GM11168 (cell line): ENCODE results near the gene FKBP3.
"Not testable (repeated sequence)": the region's sequence is repeated elsewhere in the genome, so short reads cannot be mapped to it uniquely, and the experiment has no call there.

ENCODE experiments used
- in situ Hi-C: fragments of 300-500 bp; cut with MboI; formaldehyde crosslinking; loops from one replicate; pipeline ENCODE4 v1.12.0; 2022; ENCODE audit warnings: low sequenced_read_pairs; ENCODE audit not compliant: unreplicated experiment

FKBP3 gene

DNA sequence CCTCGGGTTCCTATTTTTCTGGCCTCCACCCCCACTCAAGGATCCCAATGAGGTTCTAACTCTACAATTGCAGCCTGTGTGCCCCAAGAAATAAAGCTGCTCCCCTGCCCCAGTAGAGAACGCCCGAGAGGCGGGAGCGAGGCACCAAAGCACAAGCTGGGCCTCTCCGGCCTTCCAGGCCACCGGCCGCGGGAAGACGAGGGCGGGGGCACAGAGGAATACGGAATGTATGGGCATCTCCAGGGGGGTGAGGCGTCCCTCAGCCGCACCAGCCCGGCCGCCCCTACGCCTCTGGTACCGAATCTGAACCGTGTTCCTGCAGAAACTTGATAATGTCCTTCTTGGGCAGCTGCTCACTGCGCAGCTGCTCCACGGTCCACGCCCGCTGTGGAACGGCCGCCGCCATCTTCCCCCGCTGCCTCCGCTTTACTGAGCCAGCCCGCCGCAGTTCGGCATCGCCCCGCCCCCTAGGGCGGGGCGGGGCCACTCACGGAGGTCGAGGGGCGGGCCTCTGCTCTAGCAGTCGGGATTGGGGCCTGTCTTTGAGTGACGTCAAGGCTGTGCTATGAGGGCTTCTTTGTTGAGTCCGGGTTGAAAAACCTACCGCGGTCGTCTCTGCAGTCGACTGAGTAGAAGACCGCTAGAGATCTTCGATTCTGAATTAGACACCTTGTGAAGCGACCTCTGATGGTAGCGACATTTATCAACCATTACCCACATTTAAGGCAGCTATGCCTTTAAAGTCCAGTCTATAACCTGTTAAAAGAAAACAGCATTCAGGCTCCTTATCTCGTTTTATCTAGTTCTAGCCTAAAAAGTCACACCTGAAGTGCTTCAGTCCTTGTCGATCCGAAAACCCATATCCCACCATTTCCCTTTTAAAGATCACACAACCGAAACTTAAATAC is at the start of gene FKBP3:
Gene FKBP3 (minus strand): TSS at position 431 of the 908 bp plus-strand sequence. CDS start 25 bp downstream, at position 406.
- in situ Hi-C loops = no loop called here

DNA sequence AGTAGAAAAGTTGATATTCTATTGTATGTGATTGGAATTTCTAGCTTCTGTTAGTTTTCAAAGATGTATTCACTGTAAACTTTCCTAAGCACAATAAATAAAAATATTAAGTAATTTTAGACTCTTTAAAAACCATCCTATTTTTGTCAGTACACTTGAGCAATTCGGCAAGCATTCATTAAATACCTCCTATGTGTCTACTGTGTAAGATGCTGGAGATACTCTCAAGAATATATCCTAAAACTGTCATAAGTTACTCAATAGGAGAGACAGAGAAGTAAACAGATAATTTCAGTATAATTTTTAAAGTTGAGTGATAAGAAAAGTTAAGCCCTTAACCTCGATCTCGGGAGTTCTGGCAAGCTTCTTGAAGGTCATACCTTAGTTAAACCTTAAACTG is 47.5 kb upstream of the FKBP3 start:
- in situ Hi-C loops = no loop called here

DNA sequence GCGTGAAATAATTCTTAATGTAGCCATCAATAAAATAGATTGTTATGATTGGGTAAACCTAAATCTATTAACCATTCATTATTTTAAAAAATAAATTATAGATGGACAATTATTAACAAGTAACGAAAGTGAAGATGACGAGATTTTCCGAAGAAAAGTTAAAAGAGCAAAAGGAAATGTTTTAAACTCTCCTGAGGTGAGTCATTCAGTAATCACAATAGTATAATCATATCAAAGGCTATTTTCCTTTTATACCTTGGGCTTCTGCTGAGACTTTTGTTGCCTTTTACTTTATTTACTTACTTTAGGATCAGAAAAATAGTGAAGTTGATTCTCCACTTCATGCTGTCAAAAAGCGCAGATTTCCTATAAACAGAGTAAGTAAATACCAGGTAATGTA is 47.0 kb upstream of the FKBP3 start:
- in situ Hi-C loops = no loop called here

DNA sequence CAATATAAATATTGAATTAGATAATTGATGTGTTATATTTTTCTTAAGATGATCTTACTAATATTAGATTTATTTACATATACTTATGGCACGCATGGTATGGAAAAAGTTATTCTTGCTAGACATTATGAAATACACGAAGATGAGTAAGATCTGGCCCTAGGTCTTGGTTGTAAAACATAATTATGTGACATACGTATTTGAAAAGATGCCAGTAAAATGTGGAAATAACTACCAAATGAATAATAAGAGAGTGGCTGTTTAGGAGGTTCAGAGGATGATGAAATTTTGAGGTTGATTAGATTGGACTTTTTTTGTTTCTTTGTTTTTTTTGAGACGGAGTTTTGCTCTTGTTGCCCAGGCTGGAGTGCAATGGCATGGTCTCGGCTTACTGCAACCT is 42.8 kb upstream of the FKBP3 start:
- in situ Hi-C loops = no loop called here

DNA sequence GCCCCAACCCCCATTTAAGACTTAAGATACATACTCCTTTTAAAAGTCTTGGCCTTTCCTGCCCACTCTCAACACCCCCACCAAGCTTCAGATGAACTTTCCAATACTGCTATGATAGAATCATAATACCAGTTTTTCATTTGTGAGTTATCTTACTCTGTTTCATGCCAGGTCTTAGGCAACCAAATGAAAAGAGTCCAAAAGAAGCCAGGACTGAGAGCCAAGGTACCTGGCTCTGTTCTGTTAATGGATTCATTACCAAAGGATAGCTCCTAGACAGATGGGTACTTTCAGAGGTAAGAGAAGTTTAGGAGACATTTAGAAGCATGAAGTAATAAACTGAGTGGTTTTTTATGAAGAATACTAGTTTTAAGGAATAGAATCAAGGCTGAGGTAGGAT is 35.6 kb upstream of the FKBP3 start:
- in situ Hi-C loops = no loop called here

DNA sequence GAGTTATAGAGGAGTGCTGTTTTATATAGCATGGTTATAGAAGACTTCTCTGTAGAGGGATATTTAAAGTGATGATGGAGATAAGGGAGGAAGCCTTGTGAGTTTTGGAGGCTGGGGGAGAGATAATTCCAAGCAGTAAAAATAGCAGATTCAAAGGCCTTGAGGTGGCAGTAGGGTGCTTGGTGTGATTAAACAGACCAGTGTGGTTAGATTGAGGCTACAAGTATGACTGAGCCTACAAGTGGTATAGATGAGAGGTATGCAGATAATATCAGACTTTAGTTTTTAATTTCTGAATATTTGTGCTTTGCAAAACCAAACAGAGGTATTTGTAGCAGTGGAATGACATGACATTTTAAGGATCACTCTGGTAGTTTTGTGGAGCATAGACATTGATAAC is 21.8 kb upstream of the FKBP3 start:
- in situ Hi-C loops = no loop called here

DNA sequence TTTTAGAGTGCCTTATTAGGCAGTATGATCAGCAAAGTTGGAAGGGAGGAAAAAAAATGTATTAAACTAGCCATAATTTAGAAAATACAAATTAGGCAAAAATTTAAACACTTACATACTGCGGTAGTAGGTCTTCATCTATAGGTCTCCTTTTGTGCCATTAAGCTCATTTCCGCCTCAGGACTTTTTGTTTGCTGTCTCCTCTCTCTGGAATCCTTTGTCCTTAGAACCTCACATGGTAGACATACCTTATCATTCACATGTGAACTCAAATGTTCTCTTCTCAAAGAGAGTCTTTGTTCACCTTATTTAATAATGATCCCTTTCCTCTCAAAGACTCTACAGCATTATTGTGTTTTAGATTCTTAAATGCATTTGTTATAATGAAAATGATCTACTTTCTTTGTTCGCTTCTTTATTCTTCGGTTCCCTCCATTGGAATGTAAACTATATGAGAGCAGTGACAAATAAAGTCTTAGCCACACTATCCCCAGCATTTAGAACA is 16.2 kb upstream of the FKBP3 start:
- in situ Hi-C loops = no loop called here

DNA sequence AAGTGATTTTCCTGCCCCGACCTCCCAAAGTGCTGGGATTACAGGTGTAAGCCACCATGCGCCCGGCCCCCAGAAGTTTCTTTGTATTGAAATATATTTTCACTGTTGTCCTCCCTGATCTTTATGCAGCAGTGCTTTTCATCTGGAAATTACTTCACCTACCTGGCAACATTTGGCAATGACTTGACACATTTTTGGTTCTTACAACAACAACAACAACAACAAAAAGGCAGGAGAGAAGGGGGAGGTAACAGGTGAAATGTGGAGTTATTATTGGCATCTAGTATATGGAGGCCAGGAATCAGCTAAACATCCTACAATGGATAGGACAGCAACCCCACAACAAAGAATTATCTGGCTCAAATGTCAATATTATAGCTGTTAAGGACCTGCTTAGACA is 15.3 kb upstream of the FKBP3 start:
- in situ Hi-C loops = no loop called here

DNA sequence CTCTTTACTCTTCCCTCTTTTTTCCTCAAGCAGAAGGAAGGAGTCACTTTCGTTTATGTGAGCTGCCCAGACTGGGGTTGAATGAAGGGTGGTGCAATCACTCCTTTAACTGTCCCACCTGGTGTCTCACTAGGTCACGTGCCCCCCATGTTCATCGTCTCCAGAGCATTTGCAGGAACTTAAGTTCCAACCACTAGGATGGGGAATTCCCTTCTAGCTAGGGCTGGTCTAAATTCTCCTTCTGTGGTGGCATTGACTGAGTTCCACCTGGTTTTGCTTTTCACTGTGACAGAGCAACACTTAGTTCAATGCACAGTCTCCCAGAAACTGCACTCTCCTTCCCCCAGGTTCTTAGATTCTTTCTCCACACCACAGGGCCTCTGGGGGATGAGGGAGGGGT is 10.9 kb upstream of the FKBP3 start:
- in situ Hi-C loops = no loop called here

DNA sequence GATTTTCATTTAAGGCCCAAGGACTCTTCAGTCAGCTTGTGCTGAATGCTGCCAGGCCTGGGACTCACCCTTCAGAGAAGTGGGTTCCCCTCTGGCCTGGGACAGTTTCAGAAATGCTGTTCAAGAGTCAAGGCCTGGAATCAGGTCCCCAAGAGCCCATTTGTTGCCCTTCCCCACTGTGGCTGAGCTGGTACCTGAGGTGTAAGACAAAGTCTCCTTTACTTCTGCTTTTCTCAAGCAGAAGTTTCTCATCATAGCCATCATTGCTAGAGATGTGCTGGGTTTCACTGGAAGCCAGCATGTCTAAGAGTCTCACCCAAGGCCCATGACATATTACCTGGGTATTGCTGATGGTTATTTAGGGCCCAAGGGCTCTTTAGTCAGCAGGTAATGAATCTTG is 10.4 kb upstream of the FKBP3 start:
- in situ Hi-C loops = no loop called here

DNA sequence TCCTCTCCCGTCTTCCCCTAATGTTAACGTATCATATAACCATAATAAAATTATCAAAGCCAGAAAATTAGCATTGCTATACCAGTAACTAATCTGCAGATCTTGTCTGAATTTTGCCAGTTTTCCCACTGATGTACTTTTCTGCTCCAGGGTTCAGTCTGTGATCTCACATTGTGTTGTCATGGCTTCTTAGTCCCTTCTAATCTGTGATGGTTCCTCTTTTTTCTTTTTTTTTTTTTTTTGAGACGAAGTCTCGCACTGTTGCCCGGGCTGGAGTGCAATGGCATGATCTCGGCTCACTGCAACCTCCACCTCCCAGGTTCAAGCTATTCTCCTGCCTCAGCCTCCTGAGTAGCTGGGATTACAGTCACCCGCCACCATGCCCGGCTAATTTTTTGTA is 7.8 kb upstream of the FKBP3 start:
- in situ Hi-C loops = not testable (repeated sequence)

DNA sequence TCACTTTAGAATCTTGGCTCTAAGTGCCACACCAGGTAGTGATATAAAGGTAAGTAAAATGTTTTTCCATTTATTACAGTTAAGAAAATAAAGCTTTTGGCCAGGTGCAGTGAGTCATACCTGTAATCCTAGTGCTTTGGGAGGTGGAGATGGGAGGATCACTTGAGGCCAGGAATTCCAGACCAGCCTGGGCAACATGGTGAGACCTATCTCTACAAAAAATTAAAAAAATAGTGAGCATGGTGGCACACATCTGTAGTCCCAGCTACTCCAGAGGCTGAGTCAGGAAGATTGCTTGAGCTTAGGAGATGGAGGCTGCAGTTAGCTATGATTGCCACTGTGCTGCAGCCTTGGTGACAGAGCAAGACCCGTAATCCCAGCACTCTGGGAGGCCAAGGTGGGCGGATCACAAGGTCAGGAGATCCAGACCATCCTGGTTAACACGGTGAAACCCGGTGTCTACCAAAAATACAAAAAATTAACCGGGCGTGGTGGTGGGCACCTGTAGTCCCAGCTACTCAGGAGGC is 6.4 kb upstream of the FKBP3 start:
- in situ Hi-C loops = no loop called here

DNA sequence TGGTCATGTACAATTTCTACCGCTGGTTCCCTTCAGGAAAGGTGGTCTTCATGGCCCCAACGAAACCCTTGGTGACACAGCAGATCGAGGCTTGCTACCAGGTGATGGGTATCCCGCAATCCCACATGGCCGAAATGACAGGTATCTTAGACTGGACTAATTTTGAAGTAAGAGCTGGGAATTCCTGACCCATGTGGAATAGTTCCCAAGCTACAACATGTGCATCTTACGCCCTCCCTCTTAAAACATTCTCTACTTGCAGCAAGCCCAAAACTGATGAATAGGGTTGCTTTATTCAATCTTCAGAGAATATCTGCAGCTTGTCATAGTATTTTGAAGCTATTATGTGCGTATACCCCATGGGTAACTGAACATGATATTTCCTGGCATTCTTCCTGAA is 2.1 kb upstream of the FKBP3 start:
- in situ Hi-C loops = no loop called here

DNA sequence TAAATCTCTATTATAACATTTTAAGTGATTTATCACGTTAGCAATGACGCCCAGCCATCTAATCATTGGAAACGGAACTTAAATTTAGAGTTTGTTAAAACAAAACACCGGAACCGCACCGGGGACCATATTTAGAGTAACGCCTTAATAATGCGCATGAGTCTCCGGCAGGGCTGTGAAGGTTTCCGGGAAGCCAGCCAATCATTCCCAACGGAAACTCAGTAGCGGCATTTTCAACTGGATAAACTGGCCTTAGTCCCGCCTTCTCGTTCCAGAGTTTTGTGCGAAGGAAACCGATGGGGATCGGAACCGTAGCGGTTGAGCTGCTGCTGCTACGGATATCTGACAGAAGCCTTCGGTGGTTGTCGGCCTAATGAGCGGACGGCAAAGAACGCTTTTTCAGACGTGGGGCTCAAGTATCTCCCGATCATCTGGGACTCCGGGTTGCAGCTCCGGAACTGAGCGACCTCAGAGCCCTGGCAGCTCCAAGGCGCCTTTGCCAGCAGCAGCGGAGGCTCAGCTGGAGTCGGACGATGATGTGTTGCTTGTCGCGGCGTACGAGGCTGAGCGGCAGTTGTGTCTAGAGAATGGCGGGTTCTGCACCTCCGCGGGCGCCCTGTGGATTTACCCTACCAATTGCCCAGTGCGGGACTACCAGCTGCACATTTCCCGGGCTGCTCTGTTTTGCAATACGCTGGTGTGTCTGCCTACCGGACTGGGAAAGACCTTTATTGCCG is 1.5 kb upstream of the FKBP3 start, which contains the start of gene FANCM:
Gene FANCM (plus strand): TSS at position 272 of the 737 bp plus-strand sequence. CDS start 102 bp downstream, at position 374.
- in situ Hi-C loops = no loop called here

DNA sequence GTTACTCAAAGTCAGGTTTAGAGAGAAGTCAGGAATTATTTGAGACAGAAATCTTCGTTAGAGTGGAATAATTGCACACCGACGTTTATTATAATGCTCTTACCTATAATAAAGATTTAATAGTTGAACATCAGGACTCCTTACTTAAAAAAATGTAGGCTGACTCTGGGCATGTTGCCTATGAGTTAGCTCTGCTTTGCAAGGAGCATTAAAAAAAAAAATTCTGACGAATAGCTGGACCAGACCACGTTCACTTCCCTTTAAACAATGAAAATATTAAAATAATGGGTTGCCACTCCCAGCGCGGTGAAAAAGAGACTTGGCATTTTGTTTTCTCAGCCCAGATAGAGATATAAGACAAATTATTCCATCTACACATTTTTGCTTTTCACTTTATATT is 875 bp upstream of the FKBP3 start:
- in situ Hi-C loops = no loop called here

DNA sequence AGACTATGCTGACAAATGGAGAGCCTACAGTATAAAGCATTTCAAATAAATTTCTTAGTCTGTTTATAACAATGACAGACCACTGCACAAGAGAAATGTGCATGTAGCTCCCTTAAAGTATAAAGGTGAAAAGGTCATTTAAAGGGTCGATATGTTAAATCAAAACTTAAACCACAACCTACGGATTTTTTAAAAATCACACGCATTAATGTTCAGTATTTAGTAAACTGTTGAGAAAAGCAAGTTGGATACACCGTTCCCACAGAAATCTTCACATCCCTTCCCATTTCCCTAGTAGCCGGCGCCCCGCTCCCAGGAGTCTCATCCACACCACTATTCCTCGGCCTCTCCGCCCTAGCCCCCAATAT is 614 bp downstream of the FKBP3 start:
- in situ Hi-C loops = no loop called here

DNA sequence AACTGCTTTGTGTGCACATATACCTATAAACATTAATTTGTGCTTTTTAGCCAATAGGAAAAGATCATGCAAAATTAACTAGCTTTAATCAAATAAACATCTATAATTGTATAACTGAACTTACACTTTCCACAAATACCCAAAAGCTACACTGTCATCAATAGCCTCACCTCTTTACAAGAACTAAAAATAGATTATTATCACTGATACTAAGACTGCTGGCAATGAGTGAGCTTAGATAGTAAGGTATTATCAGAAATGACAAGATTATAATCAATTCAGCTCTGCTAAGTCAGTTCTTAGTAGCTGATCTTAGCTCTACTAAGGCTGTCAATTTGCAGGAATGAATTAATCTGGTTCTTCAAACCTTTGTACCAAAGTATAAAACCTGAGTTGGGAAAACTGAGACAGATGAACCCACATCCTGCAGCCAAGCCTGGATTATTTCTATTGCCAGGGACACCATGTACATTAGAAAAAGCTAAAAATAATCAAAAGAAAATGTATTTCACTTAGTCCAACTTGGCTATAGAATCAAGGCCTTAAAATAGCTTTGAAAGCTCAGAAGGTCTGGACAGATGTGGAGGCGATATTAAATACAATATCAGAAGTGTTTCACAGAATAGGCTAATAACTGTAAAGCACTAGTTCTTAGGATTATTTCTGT is 5.2 kb downstream of the FKBP3 start:
- in situ Hi-C loops = no loop called here

DNA sequence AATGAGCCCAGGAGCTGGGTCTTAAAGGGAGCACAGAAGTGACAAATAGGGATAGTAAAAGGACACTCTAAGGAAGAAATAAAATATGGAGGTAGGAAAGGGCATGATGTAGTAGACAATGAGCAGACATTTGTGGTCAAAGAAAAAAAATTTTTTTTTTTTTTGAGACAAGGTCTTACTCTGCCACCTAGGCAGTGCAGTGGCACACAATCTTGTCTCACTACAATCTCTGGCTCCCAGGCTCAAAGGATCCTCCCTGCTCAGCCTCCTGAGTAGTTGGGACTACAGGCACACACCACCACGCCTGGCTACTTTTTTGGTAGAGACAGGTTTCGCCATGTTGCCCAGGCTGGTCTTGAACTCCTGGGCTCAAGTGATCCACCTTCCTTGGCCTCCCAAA is 8.5 kb downstream of the FKBP3 start:
- in situ Hi-C loops = no loop called here

DNA sequence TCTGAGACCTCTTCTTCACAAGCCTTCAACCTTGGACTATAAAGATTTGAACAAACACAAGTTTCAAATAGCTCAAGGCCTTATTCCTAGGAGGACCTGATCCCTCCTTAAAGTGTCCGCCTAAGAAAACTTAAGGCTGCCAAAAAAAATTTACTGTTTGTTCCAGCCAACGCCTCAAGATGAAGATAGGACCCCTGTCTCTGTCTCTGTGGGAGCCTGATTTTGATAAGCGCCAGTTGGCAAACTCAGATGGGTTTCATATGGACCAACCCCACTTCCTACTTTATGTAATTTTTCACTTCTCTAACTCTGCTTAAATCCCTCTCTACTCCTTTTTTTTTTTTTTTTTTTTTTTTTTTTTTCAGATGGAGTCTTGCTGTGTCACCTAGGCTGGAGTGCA is 11.0 kb downstream of the FKBP3 start:
- in situ Hi-C loops = no loop called here

DNA sequence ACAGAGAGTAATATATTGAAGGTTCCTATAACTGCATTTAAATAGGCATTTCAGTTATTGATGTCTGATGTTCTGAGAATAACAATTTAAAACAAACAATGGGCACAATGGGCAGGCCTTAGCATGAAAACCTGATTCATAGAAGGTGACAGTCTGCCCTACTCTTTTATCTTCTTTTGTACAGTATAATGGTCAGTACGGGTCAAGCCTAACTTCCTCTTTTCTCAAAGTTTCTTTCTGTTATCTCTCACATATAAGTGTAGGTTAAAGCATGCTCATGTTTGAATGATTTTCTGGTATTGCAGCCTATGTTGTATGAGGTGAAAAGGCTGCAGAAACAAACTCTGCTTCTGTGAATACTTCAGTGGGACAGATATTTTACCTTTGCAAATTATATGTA is 14.2 kb downstream of the FKBP3 start:
- in situ Hi-C loops = no loop called here

DNA sequence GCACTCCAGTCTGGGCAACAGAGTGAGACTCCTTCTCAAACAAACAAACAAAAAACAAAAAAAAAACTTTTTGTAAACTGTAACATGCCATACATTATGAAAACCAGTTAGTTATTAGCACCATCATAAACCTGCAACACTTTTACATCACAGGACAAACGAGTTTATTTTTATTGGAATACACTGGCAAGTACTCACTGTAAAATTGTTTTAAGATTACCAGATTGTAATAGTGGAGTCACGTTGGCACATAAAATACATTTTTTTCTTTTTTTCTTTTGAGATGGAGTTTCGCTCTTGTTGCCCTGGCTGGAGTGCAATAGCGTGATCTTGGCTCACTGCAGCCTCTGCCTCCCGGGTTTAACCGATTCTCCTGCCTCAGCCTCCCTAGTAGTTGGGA is 15.7 kb downstream of the FKBP3 start:
- in situ Hi-C loops = no loop called here
